ENCODE results near the gene PRXL2B.

PRXL2B gene

GRCh38 chr1:2587860-2588571 is 1.4 kb downstream of the PRXL2B start:
- no peak for DNase-seq

GRCh38 chr1:2588661-2589430 is 2.3 kb downstream of the PRXL2B start:
- no peak for DNase-seq

- DNase-seq: no peak
Measured at GRCh38 chr1:2589431-2590232, 3.1 kb downstream of the PRXL2B start.

- DNase-seq: no peak
Measured at GRCh38 chr1:2590233-2591141, 3.9 kb downstream of the PRXL2B start.

- no peak for DNase-seq
Measured at GRCh38 chr1:2591233-2591580, 4.6 kb downstream of the PRXL2B start.

- no peak for DNase-seq
Measured at GRCh38 chr1:2591581-2592261, 5.1 kb downstream of the PRXL2B start.

- no peak for DNase-seq
Measured at GRCh38 chr1:2592672-2593071, 6.1 kb downstream of the PRXL2B start.

- no peak for DNase-seq
Measured at GRCh38 chr1:2593251-2593878, 6.8 kb downstream of the PRXL2B start.

GRCh38 chr1:2594001-2594640 is 7.5 kb downstream of the PRXL2B start:
- DNase-seq: no peak

- DNase-seq: no peak
Measured at GRCh38 chr1:2594641-2595131, 8.1 kb downstream of the PRXL2B start.

- no peak for DNase-seq
Measured at GRCh38 chr1:2595261-2595811, 8.8 kb downstream of the PRXL2B start.

- DNase-seq: no peak
Measured at GRCh38 chr1:2595812-2596529, 9.4 kb downstream of the PRXL2B start.

- no peak for DNase-seq
Measured at GRCh38 chr1:2596530-2597333, 10.2 kb downstream of the PRXL2B start.

- no peak for DNase-seq
Measured at GRCh38 chr1:2597441-2598328, 11.1 kb downstream of the PRXL2B start.

- DNase-seq: no peak
Measured at GRCh38 chr1:2598329-2598931, 11.9 kb downstream of the PRXL2B start.

GRCh38 chr1:2601721-2602303 is 15.2 kb downstream of the PRXL2B start:
- no peak for DNase-seq

- no peak for DNase-seq
Measured at GRCh38 chr1:2602311-2602835, 15.8 kb downstream of the PRXL2B start.

Data from NCI-H524 treated with DMSO at 0.1 percent for 48 hours (cell line).